ENCODE results near the gene SLC37A2.
"Not testable (repeated sequence)": the region's sequence is repeated elsewhere in the genome, so short reads cannot be mapped to it uniquely, and the experiment has no call there.

The SLC37A2 gene

DNA sequence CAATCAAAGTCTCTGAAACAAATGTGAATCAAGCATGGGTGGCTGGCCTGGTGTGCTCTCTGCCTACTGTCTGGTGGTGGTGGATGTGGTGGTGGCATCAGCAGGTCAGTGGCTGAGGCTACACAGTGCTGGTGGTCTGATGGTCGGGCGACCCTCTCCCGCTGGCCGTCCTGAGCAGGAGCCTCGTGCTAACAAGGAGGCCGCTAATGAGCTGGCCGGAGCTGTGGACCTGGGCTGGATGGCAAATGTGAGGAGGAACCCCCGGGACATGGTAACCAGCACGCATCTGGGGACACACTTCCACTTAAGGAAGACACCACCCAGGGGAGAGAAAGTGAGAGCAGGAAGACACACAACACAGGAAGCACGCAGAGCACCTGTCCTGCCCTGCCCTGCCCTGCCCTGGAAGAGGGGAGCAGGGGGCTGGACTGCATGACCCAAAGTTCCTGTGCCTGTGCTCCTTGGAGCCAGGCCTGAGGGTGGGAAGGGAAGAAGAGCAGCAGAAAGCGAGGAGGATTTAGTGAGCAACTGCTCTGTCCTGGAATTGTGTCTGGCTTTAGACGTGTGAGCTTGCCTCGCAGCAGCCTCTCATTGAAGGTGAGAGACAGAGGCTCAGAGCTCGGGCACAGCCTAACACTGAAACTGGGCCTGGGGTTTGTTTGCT lies 23.7 kb downstream of the SLC37A2 start:
- H3K9me3 ChIP-seq (ENCODE audit: severe bottlenecking) = no peaks in the 10 kb centered on the region
- H3K27ac ChIP-seq = no peak overlapping the region
- no peak for DNase-seq
- no peaks in the 10 kb centered on the region for H3K27me3 ChIP-seq (ENCODE audit: insufficient read depth, low read depth, severe bottlenecking)
- TF ChIP-seq, protein P1, sequence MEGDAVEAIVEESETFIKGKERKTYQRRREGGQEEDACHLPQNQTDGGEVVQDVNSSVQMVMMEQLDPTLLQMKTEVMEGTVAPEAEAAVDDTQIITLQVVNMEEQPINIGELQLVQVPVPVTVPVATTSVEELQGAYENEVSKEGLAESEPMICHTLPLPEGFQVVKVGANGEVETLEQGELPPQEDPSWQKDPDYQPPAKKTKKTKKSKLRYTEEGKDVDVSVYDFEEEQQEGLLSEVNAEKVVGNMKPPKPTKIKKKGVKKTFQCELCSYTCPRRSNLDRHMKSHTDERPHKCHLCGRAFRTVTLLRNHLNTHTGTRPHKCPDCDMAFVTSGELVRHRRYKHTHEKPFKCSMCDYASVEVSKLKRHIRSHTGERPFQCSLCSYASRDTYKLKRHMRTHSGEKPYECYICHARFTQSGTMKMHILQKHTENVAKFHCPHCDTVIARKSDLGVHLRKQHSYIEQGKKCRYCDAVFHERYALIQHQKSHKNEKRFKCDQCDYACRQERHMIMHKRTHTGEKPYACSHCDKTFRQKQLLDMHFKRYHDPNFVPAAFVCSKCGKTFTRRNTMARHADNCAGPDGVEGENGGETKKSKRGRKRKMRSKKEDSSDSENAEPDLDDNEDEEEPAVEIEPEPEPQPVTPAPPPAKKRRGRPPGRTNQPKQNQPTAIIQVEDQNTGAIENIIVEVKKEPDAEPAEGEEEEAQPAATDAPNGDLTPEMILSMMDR (IDR thresholded peaks at IDR 0.05; ENCODE audit: low read depth, low read length) = no peak
- H3K4me3 ChIP-seq (ENCODE audit: low read depth, low read length) = no peak overlapping the region
- no peaks in the 10 kb centered on the region for H3K36me3 ChIP-seq

DNA sequence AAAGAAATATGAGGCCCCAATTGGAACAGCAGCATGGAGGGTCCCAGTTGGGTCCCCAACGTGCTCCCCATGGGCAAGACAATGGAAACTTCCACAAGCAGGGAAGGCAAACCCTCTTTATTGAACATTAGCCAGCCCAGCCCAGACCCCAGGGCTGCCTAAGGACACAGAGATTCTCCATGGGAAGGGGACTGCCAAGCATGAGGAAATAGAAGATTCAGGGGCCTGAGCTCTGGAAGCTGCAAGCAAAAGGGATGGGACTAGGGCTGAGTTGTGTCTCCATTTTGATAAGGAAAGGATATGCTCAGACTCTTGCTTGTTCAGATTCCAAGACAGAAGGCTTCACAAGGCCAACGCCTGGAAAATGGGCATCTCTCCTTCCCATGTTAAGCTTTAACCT lies 25.0 kb downstream of the SLC37A2 start:
- H3K36me3 ChIP-seq = no peaks in the 10 kb centered on the region
- TF ChIP-seq, protein P1 (IDR thresholded peaks at IDR 0.05; ENCODE audit: low read depth, low read length) = no peak
- no peak for DNase-seq
- no peak overlapping the region for H3K27ac ChIP-seq
- no peaks in the 10 kb centered on the region for H3K9me3 ChIP-seq (ENCODE audit: severe bottlenecking)
- no peak overlapping the region for H3K4me3 ChIP-seq (ENCODE audit: low read depth, low read length)
- H3K27me3 ChIP-seq (ENCODE audit: insufficient read depth, low read depth, severe bottlenecking) = no peaks in the 10 kb centered on the region

DNA sequence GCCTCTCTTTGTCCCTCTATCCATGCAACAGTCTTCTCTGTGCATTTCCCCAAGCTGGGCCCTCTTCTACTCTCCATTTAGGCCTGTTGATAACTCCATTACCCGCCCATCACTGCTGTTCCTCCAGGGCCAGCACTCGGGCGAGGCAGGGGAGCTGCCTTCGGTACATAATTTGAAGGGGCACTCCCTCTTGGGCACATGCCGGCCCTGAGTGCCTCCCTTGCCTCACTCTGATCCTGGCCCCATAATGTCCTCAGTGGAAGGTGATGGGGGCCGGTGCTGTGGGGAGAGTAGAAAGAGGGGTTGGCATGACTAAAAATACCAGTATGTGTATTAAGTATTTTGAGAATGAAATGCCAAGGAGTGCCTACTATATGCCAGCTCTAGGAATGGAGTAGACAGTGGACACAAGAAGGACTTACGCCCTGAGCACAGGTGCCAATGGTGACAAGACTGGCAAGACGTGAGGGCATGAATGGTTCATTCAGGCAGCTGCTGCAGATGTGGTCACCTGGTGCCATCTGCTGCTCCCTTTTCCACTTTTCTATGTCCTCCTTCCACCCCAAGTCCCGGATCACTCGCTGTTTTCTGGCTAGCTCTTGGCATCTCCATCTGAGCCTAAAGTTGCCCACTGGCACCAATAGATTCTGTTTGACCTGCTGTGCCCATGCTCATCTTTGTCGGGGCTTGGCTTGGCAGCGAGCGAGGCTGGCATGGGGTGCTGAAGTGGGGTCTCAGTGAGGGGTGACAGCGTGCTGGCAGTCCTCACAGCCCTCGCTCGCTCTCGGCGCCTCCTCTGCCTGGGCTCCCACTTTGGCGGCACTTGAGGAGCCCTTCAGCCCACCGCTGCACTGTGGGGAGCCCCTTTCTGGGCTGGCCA lies 25.7 kb downstream of the SLC37A2 start:
- TF ChIP-seq, protein P1 (IDR thresholded peaks at IDR 0.05; ENCODE audit: low read depth, low read length) = no peak
- Histone ChIP-seq H3K9me3 (ENCODE audit: severe bottlenecking) (no peaks in the 10 kb centered on the region), H3K36me3 (no peaks in the 10 kb centered on the region), H3K4me3 (ENCODE audit: low read depth, low read length) (no peak overlapping the region), H3K27me3 (ENCODE audit: insufficient read depth, low read depth, severe bottlenecking) (no peaks in the 10 kb centered on the region), H3K27ac (no peak overlapping the region)
- no peak for DNase-seq

DNA sequence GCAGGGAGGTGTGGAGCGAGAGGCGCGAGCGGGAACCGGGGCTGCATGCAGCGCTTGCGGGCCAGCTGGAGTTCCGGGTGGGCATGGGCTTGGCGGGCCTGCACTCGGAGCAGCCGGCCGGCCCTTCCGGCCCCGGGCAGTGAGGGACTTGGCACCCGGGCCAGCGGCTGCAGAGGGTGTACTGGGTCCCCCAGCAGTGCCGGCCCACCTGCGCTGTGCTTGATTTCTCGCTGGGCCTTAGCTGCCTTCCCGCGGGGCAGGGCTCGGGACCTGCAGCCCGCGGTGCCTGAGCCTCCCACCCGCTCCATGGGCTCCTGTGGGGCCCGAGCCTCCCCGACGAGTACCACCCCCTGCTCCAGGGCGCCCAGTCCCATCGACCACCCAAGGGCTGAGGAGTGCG lies 26.4 kb downstream of the SLC37A2 start:
- not testable (repeated sequence) for H3K27ac ChIP-seq; H3K36me3 ChIP-seq; H3K4me3 ChIP-seq (ENCODE audit: low read depth, low read length); H3K27me3 ChIP-seq (ENCODE audit: insufficient read depth, low read depth, severe bottlenecking); H3K9me3 ChIP-seq (ENCODE audit: severe bottlenecking); DNase-seq

DNA sequence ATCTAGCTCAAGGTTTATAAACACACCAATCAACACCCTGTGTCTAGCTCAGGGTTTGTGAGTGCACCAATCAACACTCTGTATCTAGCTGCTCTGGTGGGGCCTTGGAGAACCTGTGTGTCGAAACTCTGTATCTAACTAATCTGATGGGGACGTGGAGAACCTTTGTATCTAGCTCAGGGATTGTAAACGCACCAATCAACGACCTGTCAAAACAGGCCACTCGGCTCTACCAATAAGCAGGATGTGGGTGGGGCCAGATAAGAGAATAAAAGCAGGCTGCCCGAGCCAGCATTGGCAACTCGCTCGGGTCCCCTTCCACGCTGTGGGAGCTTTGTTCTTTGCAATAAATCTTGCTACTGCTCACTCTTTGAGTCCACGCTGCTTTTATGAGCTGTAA lies 27.0 kb downstream of the SLC37A2 start:
- not testable (repeated sequence) for H3K27me3 ChIP-seq (ENCODE audit: insufficient read depth, low read depth, severe bottlenecking); H3K36me3 ChIP-seq; H3K4me3 ChIP-seq (ENCODE audit: low read depth, low read length); H3K27ac ChIP-seq; H3K9me3 ChIP-seq (ENCODE audit: severe bottlenecking); DNase-seq

DNA sequence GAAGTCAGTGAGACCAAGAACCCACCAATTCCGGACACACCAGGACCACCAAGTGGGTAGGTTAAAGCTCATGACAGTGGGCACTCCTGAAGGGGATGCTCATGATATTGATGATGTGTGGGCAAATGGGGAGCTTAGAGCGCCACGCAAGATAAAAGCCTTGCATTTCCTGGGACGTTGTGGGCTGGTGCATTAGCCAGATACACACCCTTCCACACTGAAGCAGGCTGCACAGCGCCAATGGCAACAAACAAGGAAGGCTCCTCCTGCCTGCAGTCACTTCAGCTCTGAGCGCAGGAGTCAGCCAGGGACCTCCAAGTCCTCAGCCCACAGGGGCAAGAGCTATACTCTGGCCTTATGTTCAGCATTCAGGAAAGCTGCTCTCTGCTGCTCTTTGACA lies 27.7 kb downstream of the SLC37A2 start:
- Histone ChIP-seq H3K9me3 (ENCODE audit: severe bottlenecking) (no peaks in the 10 kb centered on the region), H3K36me3 (no peaks in the 10 kb centered on the region), H3K27me3 (ENCODE audit: insufficient read depth, low read depth, severe bottlenecking) (no peaks in the 10 kb centered on the region), H3K27ac (no peak overlapping the region), H3K4me3 (ENCODE audit: low read depth, low read length) (no peak overlapping the region)
- TF ChIP-seq, protein P1 (IDR thresholded peaks at IDR 0.05; ENCODE audit: low read depth, low read length) = no peak
- DNase-seq = no peak
